ENCODE data around the gene DDX23.
A peak's percentile ranks its signal among the peaks of the same experiment; 100 is the strongest.

The DDX23 gene

GRCh38 chr12:48822139-48822538, 29.8 kb downstream of the DDX23 start:
- no peak for DNase-seq

- no peak for DNase-seq
Measured at GRCh38 chr12:48819986-48820725, 31.8 kb downstream of the DDX23 start.

GRCh38 chr12:48818831-48819590, 33.0 kb downstream of the DDX23 start:
- DNase-seq = peak in 1 of 2 experiments; percentile 53

GRCh38 chr12:48817873-48818830, 33.8 kb downstream of the DDX23 start, which contains the start of gene CACNB3:
Gene CACNB3 (plus strand): TSS chr12:48818496. CDS start chr12:48818930, 434 bp downstream.
- DNase-seq = peak; percentile 48 to 90

GRCh38 chr12:48816143-48816854, 35.7 kb downstream of the DDX23 start:
- DNase-seq = no peak

GRCh38 chr12:48815126-48816110, 36.5 kb downstream of the DDX23 start:
- DNase-seq = peak; percentile 66 to 89

GRCh38 chr12:48814262-48815125, 37.5 kb downstream of the DDX23 start:
- peak; percentile 37 to 81 for DNase-seq

- DNase-seq = no peak
Measured at GRCh38 chr12:48813465-48814261, 38.3 kb downstream of the DDX23 start.

GRCh38 chr12:48812389-48812788, 39.6 kb downstream of the DDX23 start:
- no peak for DNase-seq

- no peak for DNase-seq
Measured at GRCh38 chr12:48811437-48812090, 40.4 kb downstream of the DDX23 start.

GRCh38 chr12:48810903-48811431, 41.0 kb downstream of the DDX23 start:
- DNase-seq = no peak

GRCh38 chr12:48807981-48808380, 44.0 kb downstream of the DDX23 start:
- no peak for DNase-seq

- no peak for DNase-seq
Measured at GRCh38 chr12:48803675-48804074, 48.3 kb downstream of the DDX23 start.

- no peak for DNase-seq
Measured at GRCh38 chr12:48800971-48801370, 51.0 kb downstream of the DDX23 start.

GRCh38 chr12:48800457-48800856, 51.5 kb downstream of the DDX23 start:
- no peak for DNase-seq

GRCh38 chr12:48796976-48797375, 55.0 kb downstream of the DDX23 start:
- DNase-seq = no peak

GRCh38 chr12:48795550-48796455, 56.2 kb downstream of the DDX23 start:
- DNase-seq = peak; percentile 71 to 86
